GM19397 (cell line): ENCODE results near the gene TRAIP.
"Not testable (repeated sequence)": the region's sequence is repeated elsewhere in the genome, so short reads cannot be mapped to it uniquely, and the experiment has no call there.

Experiments used
- ATAC-seq: cut with Tn5 transposase; IDR thresholded peaks from one replicate; pipeline ENCODE4 v1.9.1; 2021; ENCODE audit warnings: mild to moderate bottlenecking, moderate library complexity; ENCODE audit not compliant: unreplicated experiment

Gene TRAIP

GRCh38 chr3:49856181-49857005, at the start of gene TRAIP:
Gene TRAIP (minus strand): TSS chr3:49856564. CDS start chr3:49856453, 111 bp downstream.
- peak; percentile 89 for ATAC-seq

- not testable (repeated sequence) for ATAC-seq
Measured at GRCh38 chr3:49904448-49904847, 48.1 kb upstream of the TRAIP start.

GRCh38 chr3:49903451-49904424, 47.4 kb upstream of the TRAIP start, which contains the start of gene MST1R:
Gene MST1R (minus strand): TSS chr3:49903873. CDS start chr3:49903609, 264 bp downstream.
- peak; percentile 79 for ATAC-seq

GRCh38 chr3:49902511-49903345, 46.4 kb upstream of the TRAIP start:
- no peak for ATAC-seq

- no peak for ATAC-seq
Measured at GRCh38 chr3:49901366-49902339, 45.3 kb upstream of the TRAIP start.

- no peak for ATAC-seq
Measured at GRCh38 chr3:49900491-49901153, 44.3 kb upstream of the TRAIP start.

- ATAC-seq = no peak
Measured at GRCh38 chr3:49899815-49900214, 43.5 kb upstream of the TRAIP start.

- ATAC-seq = no peak
Measured at GRCh38 chr3:49898991-49899390, 42.6 kb upstream of the TRAIP start.

- ATAC-seq = no peak
Measured at GRCh38 chr3:49896345-49896744, 40.0 kb upstream of the TRAIP start.

GRCh38 chr3:49895791-49896190, 39.4 kb upstream of the TRAIP start:
- no peak for ATAC-seq

GRCh38 chr3:49889296-49889695, 32.9 kb upstream of the TRAIP start:
- no peak for ATAC-seq

- ATAC-seq = no peak
Measured at GRCh38 chr3:49886922-49887265, 30.5 kb upstream of the TRAIP start.

GRCh38 chr3:49883998-49884397, 27.6 kb upstream of the TRAIP start:
- ATAC-seq = no peak

- ATAC-seq = no peak
Measured at GRCh38 chr3:49882166-49882565, 25.8 kb upstream of the TRAIP start.

- ATAC-seq = no peak
Measured at GRCh38 chr3:49880581-49881315, 24.4 kb upstream of the TRAIP start.

GRCh38 chr3:49879721-49880120, 23.4 kb upstream of the TRAIP start:
- no peak for ATAC-seq

- no peak for ATAC-seq
Measured at GRCh38 chr3:49878686-49879085, 22.3 kb upstream of the TRAIP start.

GRCh38 chr3:49877716-49878115, 21.4 kb upstream of the TRAIP start:
- ATAC-seq = no peak
